PFSK-1 (cell line): ENCODE measurements around the gene CUX1.

Experiments used
- FOXP2 ChIP-seq: optimal IDR thresholded peaks from 2 replicates; pipeline ENCODE3; 2011; ENCODE audit warnings: borderline replicate concordance, control low read depth, inconsistent platforms; ENCODE audit not compliant: insufficient read depth; ENCODE audit errors: extremely low read length, extremely low read depth
- POLR2AphosphoS5 ChIP-seq: IDR thresholded peaks from 2 replicates; pipeline ENCODE4 v1.6.1; 2012; ENCODE audit warnings: low read depth, mild to moderate bottlenecking, control low read depth, low read length, moderate library complexity
- REST ChIP-seq, 2 experiments: IDR thresholded peaks; 2 replicates each; pipeline versions ENCODE4 v1.6.1 to v1.8.0; 2011 to 2012; ENCODE audit warnings: low read depth in 2 of 2, low read length in 2 of 2, control low read depth in 1 of 2, inconsistent platforms in 1 of 2, mild to moderate bottlenecking in 1 of 2, moderate library complexity in 1 of 2; ENCODE audit not compliant: insufficient read depth in 1 of 2
- SIN3A ChIP-seq: IDR thresholded peaks from 2 replicates; pipeline ENCODE4 v1.6.1; 2012; ENCODE audit warnings: mild to moderate bottlenecking, low read length, moderate library complexity, borderline replicate concordance; ENCODE audit not compliant: insufficient read depth
- TAF1 ChIP-seq: IDR thresholded peaks from 2 replicates; pipeline ENCODE4 v1.6.1; 2012; ENCODE audit warnings: low read length, control low read depth, borderline replicate concordance; ENCODE audit not compliant: insufficient read depth

The CUX1 gene

GRCh38 chr7:102066476-102066875 lies 249.1 kb downstream of the CUX1 start:
- no peak for TF ChIP-seq POLR2AphosphoS5
- TF ChIP-seq REST (IDR thresholded peaks at IDR 0.05; ENCODE audit: insufficient read depth in 1 of 2, low read depth in 2 of 2, low read length in 2 of 2), result no peak
- TF ChIP-seq FOXP2, result no peak
- TF ChIP-seq TAF1, result no peak
- no peak for TF ChIP-seq SIN3A

DNA sequence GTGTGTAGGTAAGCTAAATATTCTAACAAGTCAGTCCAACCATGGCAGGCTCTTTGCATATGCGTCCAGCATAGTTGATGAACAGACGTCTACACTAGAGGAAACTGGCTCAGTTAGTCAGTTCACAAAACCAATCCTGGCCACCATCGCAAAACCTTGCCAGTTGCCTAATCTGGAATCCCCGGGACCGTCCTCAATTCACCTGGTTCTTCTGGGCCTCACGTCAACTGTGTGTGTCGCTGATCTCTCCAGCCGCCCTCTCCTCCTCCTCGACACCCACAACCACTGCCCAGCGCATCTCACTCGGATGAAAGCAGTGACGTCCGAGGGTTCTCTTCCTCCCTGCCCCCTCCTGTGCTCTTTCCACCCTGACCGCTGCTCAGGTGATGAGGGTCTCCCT lies 251.4 kb downstream of the CUX1 start:
- TF ChIP-seq REST (IDR thresholded peaks at IDR 0.05; ENCODE audit: insufficient read depth in 1 of 2, low read depth in 2 of 2, low read length in 2 of 2) (no peak), FOXP2 (no peak), SIN3A (no peak), TAF1 (no peak), POLR2AphosphoS5 (no peak)

DNA sequence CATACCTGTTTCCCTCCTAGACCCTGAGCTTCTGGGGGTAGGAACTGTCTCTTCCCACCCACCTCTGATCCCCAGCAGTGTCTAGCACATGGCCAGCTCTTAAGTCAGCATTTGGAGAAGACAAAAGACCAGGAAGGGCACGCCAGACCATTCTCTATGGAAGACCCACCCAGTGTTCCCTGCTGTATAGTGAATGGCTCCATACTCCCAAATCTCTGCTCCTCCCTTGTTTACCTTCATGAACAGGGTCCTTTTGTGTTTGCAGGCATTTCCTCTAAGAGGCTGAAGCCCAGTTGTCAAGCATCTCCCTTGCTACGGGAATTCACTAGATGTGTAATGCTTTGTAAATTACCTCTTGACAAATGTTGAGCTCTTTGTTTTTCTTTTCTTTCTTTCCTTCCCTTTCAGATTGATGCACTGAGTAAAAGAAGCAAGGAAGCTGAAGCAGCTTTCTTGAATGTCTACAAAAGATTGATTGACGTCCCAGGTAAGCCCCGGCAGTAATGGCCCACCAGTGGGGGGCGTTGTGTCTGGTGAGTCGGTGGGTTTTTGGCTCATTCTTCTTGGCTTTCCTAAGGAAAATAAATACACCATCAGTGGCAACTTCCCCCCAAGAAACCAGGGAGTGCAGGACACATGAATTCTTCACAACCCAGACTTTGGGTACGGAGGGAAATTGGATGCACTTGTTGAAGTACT lies 252.7 kb downstream of the CUX1 start:
- no peak for TF ChIP-seq POLR2AphosphoS5
- no peak for TF ChIP-seq SIN3A
- TF ChIP-seq REST (IDR thresholded peaks at IDR 0.05; ENCODE audit: insufficient read depth in 1 of 2, low read depth in 2 of 2, low read length in 2 of 2), result no peak
- no peak for TF ChIP-seq FOXP2
- TF ChIP-seq TAF1, result no peak

DNA sequence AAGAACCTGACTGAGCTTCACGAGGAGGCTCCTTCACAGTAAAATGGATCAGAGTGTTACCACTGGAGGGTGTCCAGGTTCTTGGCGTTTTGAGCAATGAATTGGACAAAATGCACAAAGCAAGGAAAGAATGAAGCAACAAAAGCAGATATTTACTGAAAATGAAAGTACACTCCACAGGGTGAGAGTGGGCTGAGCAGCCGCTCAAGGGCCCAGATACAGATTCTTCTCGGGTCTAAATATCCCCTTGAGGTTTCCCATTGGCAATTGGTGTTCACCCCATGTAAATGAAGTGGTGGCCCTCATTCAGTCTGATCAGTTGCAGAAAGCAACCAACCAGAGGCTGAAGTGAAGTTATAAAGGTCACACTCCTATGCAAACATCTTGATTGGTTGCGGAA lies 254.6 kb downstream of the CUX1 start:
- TF ChIP-seq TAF1 (no peak), REST (IDR thresholded peaks at IDR 0.05; ENCODE audit: insufficient read depth in 1 of 2, low read depth in 2 of 2, low read length in 2 of 2) (no peak)
